ENCODE measurements around the gene C1orf159. TPM values are rescaled to one million over a fixed set of nuclear protein-coding genes. Genes with fewer than 3 reads are reported as not detected.
A peak's percentile ranks its signal among the peaks of the same experiment; 100 is the strongest.

The C1orf159 gene
- total RNA-seq, 4 donors from 2014 or later, result 2.8 to 6.4 (median 5.3) TPM

GRCh38 chr1:1089731-1090423 is 26.0 kb downstream of the C1orf159 start:
- ATAC-seq (no peak), DNase-seq (peak in 1 of 2 donors; percentile 7)

DNA sequence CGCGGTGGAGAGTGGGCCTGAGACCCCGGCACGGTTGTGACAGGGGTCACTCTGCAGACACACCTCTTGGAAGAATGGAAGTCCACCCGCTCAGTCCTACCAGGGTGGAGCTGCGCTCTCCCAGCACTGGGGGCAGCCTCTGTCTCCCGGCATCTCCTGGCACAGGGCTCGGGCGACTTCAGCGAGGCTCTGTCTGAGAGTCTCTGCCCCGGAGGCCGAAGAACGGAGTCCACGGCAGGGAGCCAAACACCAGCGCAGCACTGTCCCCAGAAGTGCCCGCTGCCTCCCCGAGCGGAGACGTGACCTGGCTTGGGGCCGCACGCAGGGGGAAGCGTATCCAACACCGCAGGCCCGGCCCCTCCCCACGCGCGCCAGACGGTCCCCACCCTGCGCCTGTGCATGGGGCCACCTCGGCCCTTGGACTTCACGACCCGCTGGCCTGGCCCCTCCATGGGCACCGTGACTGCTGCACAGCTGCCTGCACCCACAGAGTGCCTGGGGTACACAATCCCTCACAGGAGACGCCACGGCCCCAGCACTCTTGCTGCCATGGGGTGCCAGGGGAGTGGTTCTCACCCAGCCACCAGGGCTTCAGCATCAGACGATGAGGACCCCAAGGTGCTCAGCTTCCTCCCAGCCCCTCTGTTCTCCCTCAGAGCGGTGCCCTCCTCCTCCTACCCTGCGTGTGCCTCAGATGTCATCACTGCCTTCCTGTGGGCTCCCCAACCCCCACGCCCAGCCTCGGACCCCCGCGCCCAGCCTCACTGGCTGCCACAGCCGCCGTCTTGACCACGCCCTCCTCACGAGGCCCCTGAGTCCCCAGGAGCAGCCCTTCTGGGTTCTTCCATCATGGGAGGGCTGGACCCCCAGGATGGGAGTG is 26.8 kb downstream of the C1orf159 start:
- Histone ChIP-seq H3K9me3 (no peaks in the 10 kb centered on the region), H3K4me1 (no peaks in the 10 kb centered on the region), H3K4me3 (no peak overlapping the region), H3K27me3 (no peaks in the 10 kb centered on the region), H3K27ac (no peak overlapping the region), H3K36me3 (no peaks in the 10 kb centered on the region)
- ATAC-seq, result no peak
- no peak for DNase-seq
- TF ChIP-seq, protein P1, sequence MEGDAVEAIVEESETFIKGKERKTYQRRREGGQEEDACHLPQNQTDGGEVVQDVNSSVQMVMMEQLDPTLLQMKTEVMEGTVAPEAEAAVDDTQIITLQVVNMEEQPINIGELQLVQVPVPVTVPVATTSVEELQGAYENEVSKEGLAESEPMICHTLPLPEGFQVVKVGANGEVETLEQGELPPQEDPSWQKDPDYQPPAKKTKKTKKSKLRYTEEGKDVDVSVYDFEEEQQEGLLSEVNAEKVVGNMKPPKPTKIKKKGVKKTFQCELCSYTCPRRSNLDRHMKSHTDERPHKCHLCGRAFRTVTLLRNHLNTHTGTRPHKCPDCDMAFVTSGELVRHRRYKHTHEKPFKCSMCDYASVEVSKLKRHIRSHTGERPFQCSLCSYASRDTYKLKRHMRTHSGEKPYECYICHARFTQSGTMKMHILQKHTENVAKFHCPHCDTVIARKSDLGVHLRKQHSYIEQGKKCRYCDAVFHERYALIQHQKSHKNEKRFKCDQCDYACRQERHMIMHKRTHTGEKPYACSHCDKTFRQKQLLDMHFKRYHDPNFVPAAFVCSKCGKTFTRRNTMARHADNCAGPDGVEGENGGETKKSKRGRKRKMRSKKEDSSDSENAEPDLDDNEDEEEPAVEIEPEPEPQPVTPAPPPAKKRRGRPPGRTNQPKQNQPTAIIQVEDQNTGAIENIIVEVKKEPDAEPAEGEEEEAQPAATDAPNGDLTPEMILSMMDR (IDR thresholded peaks at IDR 0.05 in 4 of 5, conservative IDR thresholded peaks at IDR 0.05 in 1 of 5), result no peak
- no peak for TF ChIP-seq POLR2A (IDR thresholded peaks at IDR 0.05)
- in situ Hi-C loops (cut with MboI; ENCODE audit: low sequenced_read_pairs in 4 of 4) (no loop called here), intact Hi-C loops (cut with DNase I; ENCODE audit: low total_unique reads) (no loop called here)

More at GRCh38 chr1:1089731-1090423, 26.0 kb downstream of the C1orf159 start:
- in situ Hi-C loops (cut with MboI; ENCODE audit: low sequenced_read_pairs in 4 of 4) (no loop called here), intact Hi-C loops (cut with DNase I; ENCODE audit: low total_unique reads) (no loop called here)
- no peak overlapping the region for H3K27ac ChIP-seq
- H3K4me1 ChIP-seq, result no peaks in the 10 kb centered on the region
- no peak for TF ChIP-seq POLR2A (IDR thresholded peaks at IDR 0.05)
- H3K4me3 ChIP-seq, result no peak overlapping the region
- no peaks in the 10 kb centered on the region for H3K9me3 ChIP-seq
- no peaks in the 10 kb centered on the region for H3K27me3 ChIP-seq
- H3K36me3 ChIP-seq, result no peaks in the 10 kb centered on the region

GRCh38 chr1:1088029-1088800 is 27.7 kb downstream of the C1orf159 start:
- Histone ChIP-seq H3K4me3 (no peak overlapping the region), H3K4me1 (no peaks in the 10 kb centered on the region), H3K36me3 (no peaks in the 10 kb centered on the region), H3K27ac (no peak overlapping the region), H3K27me3 (no peaks in the 10 kb centered on the region), H3K9me3 (no peaks in the 10 kb centered on the region)
- no peak for ATAC-seq
- intact Hi-C loops (cut with DNase I; ENCODE audit: low total_unique reads), result no loop called here
- in situ Hi-C loops (cut with MboI; ENCODE audit: low sequenced_read_pairs in 4 of 4), result no loop called here
- DNase-seq, result peak in 1 of 2 donors; percentile 5
- TF ChIP-seq POLR2A (IDR thresholded peaks at IDR 0.05), result no peak
- TF ChIP-seq, protein P1 (IDR thresholded peaks at IDR 0.05 in 4 of 5, conservative IDR thresholded peaks at IDR 0.05 in 1 of 5), result no peak

DNA sequence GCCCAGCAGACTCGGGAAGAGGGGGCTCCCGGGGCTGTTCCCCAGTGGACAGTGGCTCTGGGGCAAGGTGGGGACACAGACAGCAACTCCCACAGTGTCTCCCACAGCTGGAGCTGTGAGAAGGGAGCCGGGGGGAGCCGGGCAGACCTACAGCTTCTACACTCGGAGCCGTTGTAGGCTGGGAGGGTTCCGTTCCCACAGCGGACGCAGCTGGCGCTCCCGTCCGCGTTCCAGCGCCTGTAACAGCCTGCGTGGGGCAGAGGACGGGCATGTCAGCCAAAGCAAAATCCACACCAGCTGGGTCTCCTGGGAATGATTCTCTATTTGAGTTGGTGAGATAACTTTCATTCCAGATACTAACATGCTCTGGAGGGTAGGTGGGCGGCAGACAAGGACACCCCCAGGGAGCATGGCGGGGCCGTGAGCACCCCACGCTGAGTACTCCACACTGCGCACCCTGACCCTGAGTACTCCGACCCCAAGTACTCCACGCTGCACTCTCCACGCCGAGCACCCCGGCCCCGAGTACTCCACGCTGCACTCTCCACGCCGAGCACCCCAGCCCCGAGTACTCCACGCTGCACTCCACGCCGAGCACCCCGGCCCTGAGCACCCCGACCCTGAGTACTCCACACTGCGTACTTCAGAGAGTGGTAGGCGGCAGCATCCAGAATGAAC is 28.4 kb downstream of the C1orf159 start:
- TF ChIP-seq POLR2A (IDR thresholded peaks at IDR 0.05), result no peak
- TF ChIP-seq, protein P1 (IDR thresholded peaks at IDR 0.05 in 4 of 5, conservative IDR thresholded peaks at IDR 0.05 in 1 of 5), result no peak
- DNase-seq (no peak), ATAC-seq (no peak)
- H3K9me3 ChIP-seq, result no peaks in the 10 kb centered on the region
- no peaks in the 10 kb centered on the region for H3K36me3 ChIP-seq
- H3K27me3 ChIP-seq, result no peaks in the 10 kb centered on the region
- H3K4me3 ChIP-seq, result no peak overlapping the region
- intact Hi-C loops (cut with DNase I; ENCODE audit: low total_unique reads), result no loop called here
- H3K4me1 ChIP-seq, result no peaks in the 10 kb centered on the region
- no peak overlapping the region for H3K27ac ChIP-seq
- in situ Hi-C loops (cut with MboI; ENCODE audit: low sequenced_read_pairs in 4 of 4), result no loop called here

All from gastrocnemius medialis (tissue), 4 donors.